ENCODE measurements around the gene FGF14.

The FGF14 gene

DNA sequence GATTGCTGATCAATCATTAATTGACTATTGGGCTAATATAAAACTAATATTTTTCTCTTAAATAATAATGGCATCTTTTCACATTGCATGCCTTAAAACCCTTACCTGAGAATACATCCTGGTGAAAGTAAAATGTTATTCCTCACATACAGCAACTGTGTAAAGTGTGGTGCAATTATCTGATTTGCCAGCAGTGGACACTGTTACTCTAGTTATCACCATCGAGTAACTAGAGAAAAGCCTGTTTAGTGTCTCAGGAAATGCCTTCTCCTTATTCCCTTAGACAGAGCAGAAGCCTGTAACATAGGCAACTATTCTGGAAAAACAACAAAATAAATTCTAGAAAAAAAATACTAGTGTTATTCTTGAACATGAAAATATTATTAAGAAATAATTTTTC lies 459.8 kb downstream of the FGF14 start:
- Histone ChIP-seq H3K9me3 (ENCODE audit: insufficient read depth, low read length) (no peaks in the 10 kb centered on the region), H3K79me2 (ENCODE audit: low read length) (no peaks in the 10 kb centered on the region), H3K9ac (ENCODE audit: low read length) (no peak overlapping the region), H3K4me1 (ENCODE audit: low read length) (no peaks in the 10 kb centered on the region), H3K27ac (ENCODE audit: low read length) (no peak overlapping the region), H2AFZ (ENCODE audit: low read depth, low read length) (no peak overlapping the region), H3K4me2 (ENCODE audit: low read length) (no peak overlapping the region), H3K27me3 (ENCODE audit: low read depth, low read length) (peaks cover 16% of the 10 kb centered on the region), H3K36me3 (replicated peaks; ENCODE audit: low read depth, low read length) (no peaks in the 10 kb centered on the region), H3K4me3 (ENCODE audit: low read length) (no peak overlapping the region), H4K20me1 (ENCODE audit: insufficient read depth, low read length) (no peaks in the 10 kb centered on the region)
- TF ChIP-seq EZH2phosphoT487 (IDR thresholded peaks at IDR 0.05; ENCODE audit: low read depth) = no peak
- TF ChIP-seq, protein P1, sequence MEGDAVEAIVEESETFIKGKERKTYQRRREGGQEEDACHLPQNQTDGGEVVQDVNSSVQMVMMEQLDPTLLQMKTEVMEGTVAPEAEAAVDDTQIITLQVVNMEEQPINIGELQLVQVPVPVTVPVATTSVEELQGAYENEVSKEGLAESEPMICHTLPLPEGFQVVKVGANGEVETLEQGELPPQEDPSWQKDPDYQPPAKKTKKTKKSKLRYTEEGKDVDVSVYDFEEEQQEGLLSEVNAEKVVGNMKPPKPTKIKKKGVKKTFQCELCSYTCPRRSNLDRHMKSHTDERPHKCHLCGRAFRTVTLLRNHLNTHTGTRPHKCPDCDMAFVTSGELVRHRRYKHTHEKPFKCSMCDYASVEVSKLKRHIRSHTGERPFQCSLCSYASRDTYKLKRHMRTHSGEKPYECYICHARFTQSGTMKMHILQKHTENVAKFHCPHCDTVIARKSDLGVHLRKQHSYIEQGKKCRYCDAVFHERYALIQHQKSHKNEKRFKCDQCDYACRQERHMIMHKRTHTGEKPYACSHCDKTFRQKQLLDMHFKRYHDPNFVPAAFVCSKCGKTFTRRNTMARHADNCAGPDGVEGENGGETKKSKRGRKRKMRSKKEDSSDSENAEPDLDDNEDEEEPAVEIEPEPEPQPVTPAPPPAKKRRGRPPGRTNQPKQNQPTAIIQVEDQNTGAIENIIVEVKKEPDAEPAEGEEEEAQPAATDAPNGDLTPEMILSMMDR (IDR thresholded peaks at IDR 0.05; ENCODE audit: low read depth, low read length) = peak; percentile 79

DNA sequence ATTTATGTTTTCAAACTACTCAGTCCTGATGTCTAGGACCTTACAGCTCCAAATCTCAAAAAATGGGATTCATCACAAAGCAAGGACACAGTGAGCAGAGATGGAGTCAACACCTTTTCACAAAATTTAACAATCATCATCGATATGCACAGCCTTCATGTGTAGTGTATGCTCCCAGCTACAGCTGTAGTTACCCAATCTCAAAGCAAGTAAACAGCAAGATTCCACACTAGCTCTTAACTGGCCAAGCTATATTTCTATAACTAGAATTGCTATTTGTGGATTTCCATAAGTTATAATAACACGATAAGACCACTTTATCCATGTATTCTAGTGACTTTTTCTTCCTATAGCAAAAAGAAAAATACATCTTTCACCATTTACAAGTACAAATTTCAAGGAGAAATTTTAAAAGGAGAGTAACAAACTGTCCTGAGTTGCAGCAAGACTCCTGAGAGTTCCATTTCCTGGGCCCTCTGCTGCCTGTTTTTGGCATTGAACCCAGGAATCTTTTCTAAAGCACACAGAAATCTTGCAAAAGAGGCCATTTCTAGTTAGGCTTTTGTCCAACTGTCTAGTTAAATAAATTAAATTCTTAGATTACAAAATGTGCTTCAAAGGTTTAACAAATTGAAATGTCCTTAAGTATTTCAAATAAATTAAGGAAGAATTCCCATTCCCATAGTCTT lies 460.6 kb downstream of the FGF14 start:
- Histone ChIP-seq H3K79me2 (ENCODE audit: low read length) (no peaks in the 10 kb centered on the region), H3K36me3 (replicated peaks; ENCODE audit: low read depth, low read length) (no peaks in the 10 kb centered on the region), H3K4me2 (ENCODE audit: low read length) (no peak overlapping the region), H2AFZ (ENCODE audit: low read depth, low read length) (no peak overlapping the region), H3K4me1 (ENCODE audit: low read length) (no peaks in the 10 kb centered on the region), H3K9ac (ENCODE audit: low read length) (no peak overlapping the region), H4K20me1 (ENCODE audit: insufficient read depth, low read length) (no peaks in the 10 kb centered on the region), H3K27ac (ENCODE audit: low read length) (no peak overlapping the region), H3K9me3 (ENCODE audit: insufficient read depth, low read length) (no peaks in the 10 kb centered on the region), H3K4me3 (ENCODE audit: low read length) (no peak overlapping the region), H3K27me3 (ENCODE audit: low read depth, low read length) (peaks cover 16% of the 10 kb centered on the region)
- TF ChIP-seq, protein P1 (IDR thresholded peaks at IDR 0.05; ENCODE audit: low read depth, low read length) = peak; percentile 21; the same call in 1 of the 2 replicates
- no peak for TF ChIP-seq EZH2phosphoT487 (IDR thresholded peaks at IDR 0.05; ENCODE audit: low read depth)

DNA sequence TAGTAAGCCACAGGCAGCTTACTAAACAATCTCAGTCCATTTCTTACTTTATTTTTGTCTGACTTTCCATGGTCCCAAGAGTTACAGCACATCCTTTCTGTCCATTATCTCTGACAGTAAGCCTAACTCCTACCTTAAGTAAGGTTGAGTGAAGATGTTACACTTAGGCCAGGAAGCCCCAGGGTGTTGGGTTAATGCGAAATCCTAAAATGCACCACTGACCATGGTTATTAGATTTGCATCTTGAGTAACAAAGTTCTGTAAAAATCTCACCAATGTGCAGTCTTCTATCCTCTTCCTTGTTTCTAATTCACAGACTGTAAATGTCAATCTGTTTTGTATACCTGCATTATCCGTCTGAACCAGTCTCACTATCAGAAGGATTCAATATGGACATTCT lies 462.5 kb downstream of the FGF14 start:
- Histone ChIP-seq H4K20me1 (ENCODE audit: insufficient read depth, low read length) (no peaks in the 10 kb centered on the region), H3K9ac (ENCODE audit: low read length) (no peak overlapping the region)
- TF ChIP-seq EZH2phosphoT487 (IDR thresholded peaks at IDR 0.05; ENCODE audit: low read depth) = no peak
- TF ChIP-seq, protein P1 (IDR thresholded peaks at IDR 0.05; ENCODE audit: low read depth, low read length) = no peak

DNA sequence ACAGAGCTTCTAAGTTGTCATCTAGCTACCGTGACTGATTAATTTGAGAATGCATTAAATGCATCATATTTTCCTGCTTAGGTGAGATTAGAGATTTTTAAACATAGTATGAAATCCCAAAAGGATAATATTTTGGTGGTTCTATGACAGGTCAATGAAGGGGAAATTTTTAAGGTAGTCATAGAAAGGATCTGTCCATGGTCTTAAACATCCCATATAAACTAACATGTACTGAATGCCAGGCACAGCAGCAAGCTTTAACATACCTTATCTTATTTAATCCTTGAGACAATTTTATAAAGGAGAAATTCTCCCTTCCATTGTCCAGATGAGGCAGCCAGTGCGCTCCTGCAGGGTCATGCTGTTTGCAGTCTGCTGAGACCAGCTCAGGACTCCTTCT lies 466.0 kb downstream of the FGF14 start:
- Histone ChIP-seq H3K9me3 (ENCODE audit: insufficient read depth, low read length) (no peaks in the 10 kb centered on the region), H3K79me2 (ENCODE audit: low read length) (no peaks in the 10 kb centered on the region), H2AFZ (ENCODE audit: low read depth, low read length) (no peak overlapping the region), H3K36me3 (replicated peaks; ENCODE audit: low read depth, low read length) (no peaks in the 10 kb centered on the region), H3K27ac (ENCODE audit: low read length) (no peak overlapping the region), H3K4me3 (ENCODE audit: low read length) (no peak overlapping the region), H3K9ac (ENCODE audit: low read length) (no peak overlapping the region), H3K4me2 (ENCODE audit: low read length) (no peak overlapping the region), H3K27me3 (ENCODE audit: low read depth, low read length) (peaks cover 24% of the 10 kb centered on the region), H3K4me1 (ENCODE audit: low read length) (no peaks in the 10 kb centered on the region), H4K20me1 (ENCODE audit: insufficient read depth, low read length) (no peaks in the 10 kb centered on the region)
- TF ChIP-seq EZH2phosphoT487 (IDR thresholded peaks at IDR 0.05; ENCODE audit: low read depth) = no peak
- TF ChIP-seq, protein P1 (IDR thresholded peaks at IDR 0.05; ENCODE audit: low read depth, low read length) = no peak

More for the DNA sequence above, 462.5 kb downstream of the FGF14 start:
- Histone ChIP-seq H3K4me3 (ENCODE audit: low read length) (no peak overlapping the region), H3K4me1 (ENCODE audit: low read length) (no peaks in the 10 kb centered on the region), H3K27me3 (ENCODE audit: low read depth, low read length) (peaks cover 16% of the 10 kb centered on the region), H3K27ac (ENCODE audit: low read length) (no peak overlapping the region), H3K9me3 (ENCODE audit: insufficient read depth, low read length) (no peaks in the 10 kb centered on the region), H3K36me3 (replicated peaks; ENCODE audit: low read depth, low read length) (no peaks in the 10 kb centered on the region), H3K4me2 (ENCODE audit: low read length) (no peak overlapping the region), H3K79me2 (ENCODE audit: low read length) (no peaks in the 10 kb centered on the region), H2AFZ (ENCODE audit: low read depth, low read length) (no peak overlapping the region)
